Tibial nerve (tissue), 4 donors: ENCODE results near the gene REC114.

ENCODE experiments used
- CTCF ChIP-seq, 5 experiments: fragments of 200-600 bp in 3 of 5; fragments of 450-650 bp in 2 of 5; sonication (generic) in 3 of 5; IDR thresholded peaks; one replicate each; pipeline ENCODE4 v1.5.1; 2016 to 2019; ENCODE audit warnings: antibody characterized with exemption in 5 of 5, mild to moderate bottlenecking in 3 of 5, moderate library complexity in 2 of 5
- EP300 ChIP-seq, 2 donors: sonication (generic); formaldehyde crosslinking; IDR thresholded peaks; one replicate each; pipeline ENCODE4 v1.6.1; 2017; ENCODE audit warnings: antibody characterized with exemption in 2 of 2, mild to moderate bottlenecking in 1 of 2
- POLR2A ChIP-seq, 2 donors: fragments of 450-650 bp; IDR thresholded peaks; one replicate each; pipeline ENCODE4 v1.6.1; 2017; ENCODE audit warnings: antibody characterized with exemption in 2 of 2, mild to moderate bottlenecking in 2 of 2, moderate library complexity in 2 of 2

DNA sequence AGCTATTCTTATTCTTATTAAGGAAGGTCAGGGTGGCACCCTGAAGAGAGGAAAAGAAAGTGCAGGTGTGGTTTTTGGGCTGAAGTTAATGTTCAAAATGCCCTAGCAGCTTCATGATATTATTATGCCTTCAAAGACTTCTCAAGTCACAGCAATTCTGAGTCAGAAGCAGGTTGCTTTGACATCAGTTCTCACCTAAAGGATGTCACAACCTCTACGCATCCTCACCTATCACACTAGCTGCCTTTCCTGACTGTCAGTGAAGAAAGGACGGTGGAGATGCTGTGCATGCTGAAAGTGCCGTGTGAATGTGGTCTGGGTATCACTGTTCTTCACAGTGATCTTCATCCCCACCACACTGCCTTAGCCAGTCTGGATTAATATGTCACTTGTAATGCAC, 140.6 kb downstream of the REC114 start:
- TF ChIP-seq CTCF (IDR thresholded peaks at IDR 0.05) (no peak), POLR2A (IDR thresholded peaks at IDR 0.05) (no peak), EP300 (IDR thresholded peaks at IDR 0.05) (no peak)
